ENCODE data around the gene C6orf163.
"Not testable (repeated sequence)": the region's sequence is repeated elsewhere in the genome, so short reads cannot be mapped to it uniquely, and the experiment has no call there.

The C6orf163 gene

DNA sequence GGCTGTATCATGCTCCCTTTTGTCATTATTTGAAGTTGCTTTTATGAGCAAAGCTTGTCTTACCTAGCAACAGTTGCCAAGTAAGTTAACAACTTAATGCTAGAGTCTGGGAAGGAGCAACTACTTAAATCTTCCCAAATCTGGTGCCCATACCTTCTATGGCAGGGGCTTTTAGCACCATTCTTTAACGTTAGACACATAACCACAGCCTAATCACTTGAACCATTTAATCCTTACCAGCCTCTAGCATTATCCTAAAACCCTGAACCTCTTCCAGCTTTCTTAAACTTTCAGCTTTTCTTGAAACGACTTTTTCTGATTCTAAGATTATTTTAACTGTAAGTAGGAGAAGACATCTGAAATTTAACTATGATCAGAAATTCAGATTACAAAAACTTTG lies at the start of gene C6orf163:
Gene C6orf163 (plus strand): TSS at position 83 of the 400 bp plus-strand sequence. CDS start 287 bp downstream, at position 370.
- no peak for DNase-seq (ENCODE audit: low read depth in 2 of 2)

DNA sequence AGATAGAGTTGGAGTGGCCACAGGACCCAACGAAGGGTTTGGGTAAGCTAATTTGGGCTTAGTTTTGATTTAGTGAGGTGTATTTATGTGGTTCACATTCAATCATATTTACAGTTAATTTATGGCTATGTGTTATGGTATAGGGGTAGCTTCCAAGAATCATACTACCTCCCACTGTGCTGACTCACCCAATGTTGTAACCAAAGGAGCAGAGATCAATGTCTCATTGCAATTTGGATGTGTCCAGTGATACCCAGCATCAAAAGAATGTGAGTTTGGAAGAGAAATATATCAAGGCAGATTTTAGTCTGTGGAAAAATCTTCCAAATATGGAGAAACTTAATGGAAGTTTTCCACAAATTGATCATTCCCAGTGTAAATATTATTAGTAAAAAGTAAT lies 47.5 kb upstream of the C6orf163 start:
- DNase-seq (ENCODE audit: low read depth in 2 of 2): no peak

DNA sequence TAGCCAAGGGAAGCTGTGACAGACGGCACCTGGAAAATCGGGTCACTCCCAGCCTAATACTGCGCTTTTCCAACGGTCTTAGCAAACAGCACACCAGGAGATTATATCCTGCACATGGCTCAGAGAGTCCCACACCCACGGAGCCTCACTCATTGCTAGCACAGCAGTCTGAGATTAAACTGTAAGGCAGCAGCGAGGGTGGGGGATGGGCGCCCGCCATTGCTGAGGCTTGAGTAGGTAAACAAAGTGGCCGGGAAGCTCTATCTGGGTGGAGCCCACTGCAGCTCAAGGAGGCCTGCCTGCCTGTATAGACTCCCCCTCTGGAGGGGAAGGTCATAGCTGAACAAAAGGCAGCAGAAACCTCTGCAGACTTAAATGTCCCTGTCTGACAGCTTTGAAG lies 43.3 kb upstream of the C6orf163 start:
- not testable (repeated sequence) for DNase-seq (ENCODE audit: low read depth in 2 of 2)

DNA sequence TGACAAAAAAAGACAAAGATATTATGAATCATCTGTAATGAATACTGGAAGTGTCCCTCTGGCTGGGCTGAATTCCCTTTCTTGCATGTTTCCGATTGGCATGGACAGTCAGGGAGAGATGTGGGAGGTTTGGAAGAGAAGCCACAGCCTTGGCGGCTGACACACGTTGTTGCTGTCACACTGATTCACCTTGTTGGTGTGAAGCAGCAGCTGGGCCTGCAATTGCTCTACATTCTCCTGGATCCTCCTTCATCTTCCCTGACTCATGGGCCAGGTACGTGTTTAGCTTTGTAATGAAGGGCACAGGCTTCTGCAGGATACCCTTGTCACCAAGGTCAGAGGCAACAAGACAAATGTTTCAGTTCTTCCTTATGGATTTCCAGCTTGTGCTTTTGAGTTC lies 35.6 kb upstream of the C6orf163 start:
- no peak for DNase-seq (ENCODE audit: low read depth in 2 of 2)

DNA sequence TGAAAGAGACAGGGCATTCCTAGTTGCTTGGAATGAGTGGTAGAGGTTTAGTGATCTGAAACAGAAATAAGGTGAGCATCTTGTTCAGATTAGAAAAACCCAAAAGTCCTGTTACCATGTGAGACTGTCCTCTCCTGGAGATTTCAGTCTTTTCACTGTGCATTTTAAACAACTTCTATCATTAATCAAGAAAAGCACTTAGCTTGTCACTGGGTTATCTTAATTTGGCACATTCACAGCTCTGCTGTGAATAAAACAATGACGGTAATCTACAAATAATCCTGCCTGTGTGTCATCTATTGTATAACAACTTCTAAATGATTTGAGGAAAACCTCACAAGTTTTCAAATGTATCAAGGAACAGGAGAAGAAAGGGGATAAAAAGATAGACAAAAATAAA lies 31.8 kb upstream of the C6orf163 start:
- no peak for DNase-seq (ENCODE audit: low read depth in 2 of 2)

DNA sequence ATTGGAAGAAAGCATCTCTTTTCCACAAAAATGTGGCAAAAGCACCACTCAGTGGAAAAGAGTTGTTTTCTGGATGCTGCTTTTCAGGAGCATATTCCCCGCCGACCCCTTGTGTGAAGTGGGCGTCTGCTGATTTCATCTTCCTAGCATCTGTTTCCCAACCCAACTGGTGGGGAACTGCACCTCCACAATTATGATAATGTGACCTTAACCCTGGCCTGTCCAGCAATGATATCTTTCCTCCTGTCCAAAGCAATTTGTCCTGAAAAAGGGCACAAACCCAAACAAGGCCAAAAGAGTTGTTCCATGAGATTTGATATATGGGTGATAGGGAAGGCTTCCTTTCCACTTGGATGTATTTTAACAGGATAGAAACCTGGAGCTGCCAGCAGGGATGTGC lies 29.5 kb upstream of the C6orf163 start:
- DNase-seq (ENCODE audit: low read depth in 2 of 2): no peak

DNA sequence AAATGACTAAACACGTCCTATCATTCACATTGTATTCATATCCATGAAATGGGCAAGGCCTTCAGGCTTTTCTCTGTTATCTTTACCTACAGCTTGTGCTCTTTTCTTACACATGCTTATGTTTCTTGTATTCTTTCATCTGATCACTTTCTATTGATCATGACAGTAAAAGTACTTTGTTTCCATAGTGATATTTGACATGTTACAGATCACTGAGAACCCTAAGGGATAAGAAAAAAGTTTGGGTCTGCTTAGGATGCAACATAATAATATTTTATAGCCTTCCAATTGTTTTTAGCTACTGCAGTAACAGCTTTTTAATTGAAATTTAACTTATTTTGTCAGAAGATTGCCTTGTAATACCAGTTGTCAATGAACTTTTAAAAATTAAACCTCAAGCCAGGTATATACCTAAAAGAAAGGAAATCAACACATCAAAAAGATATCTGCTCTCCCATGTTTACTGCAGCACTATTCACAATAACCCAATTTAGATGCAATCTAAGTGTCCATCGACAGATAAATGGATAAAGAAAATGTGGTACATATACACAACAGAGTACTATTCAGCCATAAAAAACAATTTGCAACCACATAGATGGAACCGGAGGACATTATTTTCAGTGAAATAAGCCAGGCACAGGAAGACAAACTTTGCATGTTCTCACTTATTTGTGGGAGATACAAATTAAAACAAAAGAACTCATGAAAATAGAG lies 25.2 kb upstream of the C6orf163 start:
- no peak for DNase-seq (ENCODE audit: low read depth in 2 of 2)

DNA sequence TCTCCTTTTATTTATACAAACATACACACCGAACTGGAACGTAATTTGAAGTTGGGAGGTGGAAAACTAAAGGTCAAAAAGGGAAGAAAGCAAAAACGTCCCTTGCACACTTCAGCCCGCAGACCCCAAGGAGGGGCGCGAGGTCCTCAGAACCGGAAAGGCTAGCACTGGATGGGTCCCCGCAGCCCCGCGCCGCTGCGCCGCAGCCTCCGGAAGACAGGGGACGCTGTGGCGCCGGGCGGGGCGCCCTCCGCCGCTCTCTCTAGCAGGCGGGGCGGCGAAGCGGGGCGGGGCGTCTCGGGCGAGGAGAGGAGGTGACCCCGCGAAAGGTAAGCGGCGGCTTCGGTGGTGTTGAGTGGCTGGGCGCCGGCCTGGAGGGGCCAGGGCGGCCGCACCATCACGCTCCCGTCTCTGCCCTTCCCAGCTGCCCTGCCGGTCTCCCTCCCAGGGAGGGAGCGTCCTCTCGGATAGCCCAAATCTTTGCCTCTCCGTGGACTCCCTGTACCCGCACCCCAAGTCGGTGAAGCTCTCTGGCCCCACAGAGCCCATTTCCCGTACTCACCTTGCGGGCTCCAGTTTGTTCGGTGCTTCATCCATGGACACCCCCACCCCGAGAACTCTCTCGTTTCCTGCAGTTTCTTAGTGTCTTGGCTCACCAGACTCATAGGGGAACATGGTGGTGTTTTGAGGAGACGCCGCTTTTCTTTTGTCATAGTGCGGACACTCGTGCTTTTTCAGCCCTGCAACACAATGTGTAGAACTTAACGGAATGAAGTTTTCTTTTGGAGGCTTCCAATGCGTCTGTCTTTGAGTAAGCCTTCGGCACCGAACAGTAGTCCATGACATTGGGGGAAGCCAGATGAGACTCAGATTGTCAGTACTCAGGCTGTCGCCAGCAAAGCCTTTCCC lies 22.1 kb upstream of the C6orf163 start, which contains the start of gene SMIM8:
Gene SMIM8 (plus strand): TSS at position 285 of the 909 bp plus-strand sequence. CDS start 14,444 bp downstream, outside the sequence.
- peak; percentile 69 to 72 for DNase-seq (ENCODE audit: low read depth in 2 of 2)

DNA sequence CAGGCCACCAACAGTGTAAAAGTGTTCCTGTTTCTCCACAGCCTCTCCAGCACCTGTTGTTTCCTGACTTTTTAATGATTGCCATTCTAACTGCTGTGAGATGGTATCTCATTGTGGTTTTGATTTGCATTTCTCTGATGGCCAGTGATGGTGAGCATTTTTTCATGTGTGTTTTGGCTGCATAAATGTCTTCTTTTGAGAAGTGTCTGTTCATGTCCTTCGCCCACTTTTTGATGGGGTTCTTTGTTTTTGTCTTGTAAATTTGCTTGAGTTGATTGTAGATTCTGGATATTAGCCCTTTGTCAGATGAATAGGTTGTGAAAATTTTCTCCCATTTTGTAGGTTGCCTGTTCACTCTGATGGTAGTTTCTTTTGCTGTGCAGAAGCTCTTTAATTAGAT lies 20.7 kb upstream of the C6orf163 start:
- DNase-seq (ENCODE audit: low read depth in 2 of 2): not testable (repeated sequence)

DNA sequence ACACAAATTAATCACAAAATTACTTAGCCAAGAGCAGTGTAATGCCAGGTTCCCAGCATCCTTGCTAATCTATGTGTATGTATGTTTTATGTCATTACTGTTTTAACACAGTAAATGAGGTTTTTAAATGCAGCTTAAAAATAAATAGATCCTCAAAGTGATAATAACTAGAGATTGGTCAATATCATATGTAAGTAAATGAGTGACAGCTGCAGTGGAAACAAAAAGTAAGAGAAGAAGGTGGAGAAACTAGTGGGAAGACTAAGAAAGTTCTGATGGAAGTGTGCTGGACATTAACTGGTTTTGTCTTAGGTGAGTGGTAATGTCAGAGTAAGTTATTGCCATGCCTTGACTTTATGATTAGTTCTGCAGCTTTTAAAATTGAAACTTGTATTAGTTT lies 13.7 kb upstream of the C6orf163 start:
- DNase-seq (ENCODE audit: low read depth in 2 of 2): no peak

DNA sequence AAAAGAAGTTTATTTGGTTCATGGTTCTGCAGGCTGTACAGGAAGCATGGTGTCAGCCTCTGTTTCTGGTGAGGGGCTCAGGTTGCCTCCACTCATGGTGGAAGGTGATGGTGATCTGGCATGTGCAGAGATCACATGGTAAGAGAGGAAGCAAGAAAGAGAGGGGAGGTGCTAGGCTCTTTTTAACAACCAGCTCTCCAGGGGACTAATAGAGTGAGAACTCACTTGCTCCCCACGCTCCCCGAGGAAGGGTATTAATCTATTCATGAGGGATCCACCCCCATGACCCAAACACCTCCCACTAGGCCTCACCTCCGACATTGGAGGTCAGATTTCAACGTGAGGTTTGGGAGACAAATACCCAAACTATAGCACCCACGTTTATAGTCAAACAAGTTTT lies 11.6 kb upstream of the C6orf163 start:
- DNase-seq (ENCODE audit: low read depth in 2 of 2): no peak

DNA sequence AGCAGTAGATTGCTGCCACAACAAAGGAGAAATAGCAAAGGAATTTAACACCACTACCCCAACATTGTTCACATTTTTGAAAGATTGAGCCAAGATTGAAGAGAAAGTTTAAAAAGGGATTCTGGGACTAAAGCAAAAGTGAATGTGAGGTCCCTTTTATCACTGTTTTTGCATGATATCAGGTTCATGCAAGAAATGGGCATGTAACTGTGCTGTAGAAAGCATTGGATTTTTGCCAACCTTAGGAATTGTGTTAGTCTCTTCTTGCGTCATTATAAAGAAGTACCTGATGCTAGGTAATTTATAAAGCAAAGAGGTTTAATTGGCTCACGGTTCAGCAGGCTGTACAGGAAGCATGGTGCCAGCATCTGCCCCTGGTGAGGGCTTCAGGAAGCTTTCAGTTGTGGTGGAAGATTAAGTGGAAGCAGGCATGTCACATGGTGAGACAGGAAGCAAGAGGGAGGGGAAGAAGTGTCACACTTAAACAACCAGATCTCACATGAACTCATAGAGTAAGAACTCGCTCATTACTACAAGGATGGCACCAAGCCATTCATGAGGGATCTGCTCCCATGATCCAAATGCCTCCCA lies 10.9 kb upstream of the C6orf163 start:
- no peak for DNase-seq (ENCODE audit: low read depth in 2 of 2)

DNA sequence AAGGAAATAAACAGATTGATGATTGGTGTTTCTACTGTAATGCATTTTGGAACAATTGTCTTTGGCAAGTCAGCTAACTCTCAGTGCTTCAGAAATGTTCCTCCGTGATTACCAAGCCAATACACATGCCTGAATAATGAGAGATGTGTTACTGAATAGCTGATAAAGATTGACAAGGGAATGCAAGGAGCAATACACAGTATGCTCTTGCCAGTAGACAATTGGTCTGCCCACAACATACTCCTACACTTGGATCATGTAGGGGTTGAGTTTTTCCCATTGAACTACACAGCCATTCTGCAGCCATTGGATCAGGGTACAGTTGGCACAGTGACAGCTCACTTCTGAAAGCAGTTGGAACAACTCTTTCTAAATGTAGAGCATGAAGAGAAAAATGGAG lies 9.9 kb upstream of the C6orf163 start:
- DNase-seq (ENCODE audit: low read depth in 2 of 2): no peak

DNA sequence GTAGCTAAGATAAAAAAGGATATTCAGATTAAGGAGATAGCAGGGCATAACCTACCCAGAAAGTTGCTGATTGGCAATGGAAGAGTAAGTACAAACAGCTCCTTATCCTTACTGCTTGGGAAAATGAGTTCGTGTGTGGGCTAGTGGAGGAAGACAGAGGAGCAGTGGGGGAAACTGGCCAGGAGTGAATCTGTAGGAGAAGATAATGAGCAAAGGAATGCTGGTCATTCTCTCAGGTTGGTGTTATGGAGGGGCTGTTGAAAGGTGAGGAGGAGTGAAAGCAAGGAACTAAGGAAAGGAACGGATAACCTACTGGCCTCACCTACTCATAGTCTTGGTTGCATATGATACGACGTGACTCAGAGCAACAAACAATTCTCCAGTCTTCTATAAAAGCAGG lies 8.2 kb upstream of the C6orf163 start:
- DNase-seq (ENCODE audit: low read depth in 2 of 2): no peak

DNA sequence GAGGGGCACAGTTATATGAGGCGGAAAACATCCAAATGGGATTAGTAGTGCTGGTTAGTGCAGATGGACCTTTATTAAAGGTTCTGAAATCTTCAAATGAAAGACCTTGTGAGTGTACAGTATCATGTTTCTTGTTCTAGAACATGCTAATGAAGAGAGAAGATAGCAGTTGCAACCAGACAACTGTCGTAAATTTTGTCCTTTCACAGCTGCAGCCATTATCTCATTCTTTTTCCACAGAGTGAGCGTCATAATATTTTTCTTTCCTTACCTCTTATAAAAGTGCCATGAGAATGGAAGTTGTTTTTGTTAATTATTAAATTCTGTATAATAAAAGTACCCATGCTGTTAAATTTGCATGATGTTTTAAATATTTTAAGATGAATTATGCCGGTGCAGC lies 4.4 kb upstream of the C6orf163 start:
- no peak for DNase-seq (ENCODE audit: low read depth in 2 of 2)

DNA sequence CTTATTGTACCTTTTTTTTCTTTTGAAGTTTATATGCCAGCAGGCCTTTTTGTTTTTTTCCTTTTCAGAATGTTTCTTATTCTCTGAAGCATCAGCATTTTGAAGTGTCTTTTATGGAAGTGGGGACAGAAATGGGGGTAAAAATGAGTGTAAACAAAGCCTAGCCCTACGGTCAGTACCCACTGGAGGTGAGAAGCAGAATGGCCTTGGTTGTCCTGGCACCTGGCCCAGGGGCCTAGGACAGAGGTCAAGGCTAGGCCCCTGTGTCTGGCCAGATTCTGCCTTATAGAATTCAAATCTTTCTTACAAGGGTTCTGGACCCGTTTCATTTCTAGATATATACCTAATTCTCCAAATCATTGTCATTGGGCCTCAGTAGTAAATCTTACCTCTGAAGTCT lies 3.5 kb upstream of the C6orf163 start:
- DNase-seq (ENCODE audit: low read depth in 2 of 2): no peak

DNA sequence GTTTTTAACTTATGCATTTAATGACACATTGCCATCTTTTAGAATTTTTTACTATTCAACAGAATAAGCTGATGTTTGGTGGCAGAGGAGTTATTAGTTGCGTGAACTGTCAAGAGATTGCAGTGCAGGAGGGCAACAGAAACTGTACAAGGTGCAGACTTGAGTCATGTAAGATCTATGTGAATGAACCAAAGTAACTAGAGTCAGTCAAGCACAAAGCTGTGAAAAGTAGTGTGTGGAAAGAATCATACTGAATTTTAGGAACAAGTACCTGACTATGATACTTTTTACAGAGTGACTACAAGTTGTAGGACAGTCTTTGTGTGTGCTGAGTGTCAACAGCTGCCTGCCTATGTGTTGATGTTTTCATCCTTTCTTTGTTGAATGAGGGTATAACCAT lies 2.7 kb upstream of the C6orf163 start:
- no peak for DNase-seq (ENCODE audit: low read depth in 2 of 2)

DNA sequence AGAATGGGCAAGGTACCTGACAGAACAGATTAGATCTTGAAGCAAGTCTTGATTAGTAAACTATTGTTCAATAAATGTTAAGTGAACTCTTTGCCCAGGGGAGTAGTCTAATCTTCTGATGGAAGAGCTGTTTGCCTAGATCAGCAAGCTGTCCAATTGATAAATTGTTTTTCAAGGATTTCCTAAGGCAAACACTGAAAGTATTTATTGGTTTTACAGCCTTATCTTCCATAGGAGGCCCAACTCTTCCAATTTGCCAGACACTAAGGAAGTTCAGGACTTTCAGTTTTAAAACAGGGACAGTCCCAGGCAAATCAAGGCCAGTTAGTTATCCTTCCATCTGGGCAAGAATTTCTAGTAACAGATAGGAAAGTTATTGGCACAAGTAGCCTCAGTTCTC lies 1.8 kb upstream of the C6orf163 start:
- no peak for DNase-seq (ENCODE audit: low read depth in 2 of 2)

DNA sequence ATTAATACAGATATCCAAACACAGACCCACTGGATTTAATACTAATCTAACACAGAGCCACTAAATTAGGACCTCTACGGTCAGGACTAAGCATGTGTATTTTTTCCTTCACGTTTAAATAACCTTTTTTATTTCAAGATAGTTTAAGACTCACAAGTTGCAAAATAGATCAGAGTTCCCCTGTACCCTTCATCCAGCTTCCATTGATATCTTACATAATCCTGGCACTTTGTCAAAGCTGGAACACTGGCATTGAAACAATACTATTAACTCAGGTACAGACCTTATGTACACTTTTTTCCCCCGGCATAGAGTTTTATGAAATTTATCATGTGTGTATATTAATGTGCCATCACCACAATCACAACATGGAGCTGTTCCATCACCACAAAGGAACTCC lies 2.1 kb downstream of the C6orf163 start:
- no peak for DNase-seq (ENCODE audit: low read depth in 2 of 2)

DNA sequence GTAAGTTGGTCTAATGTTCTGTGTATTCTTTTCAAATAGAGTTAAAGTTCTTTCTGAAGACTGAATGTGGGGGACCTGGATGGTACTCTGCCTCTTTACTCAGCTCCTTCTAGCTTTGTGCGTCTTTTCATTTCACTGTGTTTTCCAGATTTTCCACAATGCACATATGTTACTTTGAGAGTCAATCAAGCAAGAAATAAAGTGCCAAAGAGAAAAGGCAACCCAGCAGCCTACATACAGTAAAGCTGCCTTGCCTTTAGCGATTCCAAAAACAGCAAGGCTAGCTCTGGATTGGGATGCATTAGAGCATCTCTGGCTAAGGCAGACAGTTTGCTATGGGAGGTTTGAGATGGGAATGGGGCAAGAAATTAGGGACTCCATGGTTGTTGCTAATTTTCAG lies 5.3 kb downstream of the C6orf163 start:
- no peak for DNase-seq (ENCODE audit: low read depth in 2 of 2)

DNA sequence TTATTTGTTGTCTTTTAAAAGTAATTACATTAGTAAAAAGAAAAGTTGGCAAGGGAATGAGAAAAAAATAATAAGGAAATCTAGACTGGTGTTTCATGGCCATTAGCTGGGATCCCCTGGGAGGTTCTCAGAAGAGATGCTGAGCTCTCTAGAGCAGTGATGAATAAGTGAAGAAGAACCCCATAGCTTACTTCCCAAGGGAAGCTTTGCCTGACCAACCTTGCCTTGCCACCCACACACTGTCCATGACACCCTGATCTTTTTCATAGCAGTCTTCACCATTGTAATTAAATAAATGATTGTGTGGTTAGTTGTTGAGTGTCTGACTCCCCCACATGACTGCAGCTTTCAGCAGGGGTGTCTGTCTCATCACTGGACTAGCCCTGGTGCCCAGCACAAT lies 5.9 kb downstream of the C6orf163 start:
- no peak for DNase-seq (ENCODE audit: low read depth in 2 of 2)

DNA sequence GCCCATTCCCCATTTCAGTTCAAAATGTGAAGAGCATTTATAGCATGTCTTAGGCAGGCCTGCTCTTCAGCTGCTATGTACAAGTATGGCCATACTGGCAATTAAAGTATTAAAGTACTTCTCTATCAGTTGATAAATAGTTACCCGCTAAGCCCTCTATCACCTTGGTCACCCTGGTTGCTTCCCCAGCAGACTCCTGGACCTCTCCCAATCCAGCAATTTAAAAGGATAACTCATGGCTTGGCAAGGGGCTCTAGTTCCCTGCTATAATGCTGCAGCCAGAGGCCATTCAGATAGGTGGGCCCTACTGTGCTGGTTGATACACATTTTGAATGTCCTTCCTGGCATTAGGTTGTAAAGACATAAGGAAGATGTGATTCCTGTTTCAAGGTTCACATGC lies 7.0 kb downstream of the C6orf163 start:
- no peak for DNase-seq (ENCODE audit: low read depth in 2 of 2)

DNA sequence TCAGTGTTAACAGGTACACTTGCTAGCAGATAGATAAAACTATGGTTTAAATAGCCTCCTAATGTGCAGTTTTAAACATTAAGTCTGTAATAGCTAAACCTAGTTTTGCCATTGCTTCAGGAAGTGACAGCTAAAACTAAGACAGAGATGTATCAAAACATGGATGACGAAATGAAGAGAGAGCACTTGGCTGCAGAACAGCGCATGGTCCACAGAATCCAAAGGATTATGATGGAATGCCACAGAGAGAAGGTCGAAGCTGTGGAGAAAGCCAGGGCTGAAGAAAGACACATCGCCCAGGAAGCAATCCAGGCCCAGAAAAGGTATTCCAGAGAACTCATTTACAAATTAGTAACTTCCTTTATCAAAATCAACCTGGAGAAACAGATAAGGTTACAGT lies 11.6 kb downstream of the C6orf163 start:
- no peak for DNase-seq (ENCODE audit: low read depth in 2 of 2)
